GM12874 (cell line): ENCODE data around the gene CST6.

Source experiments
- TF ChIP-seq, protein P1 (sequence below): IDR thresholded peaks from 2 replicates; pipeline ENCODE4 v1.5.1; 2011; ENCODE audit warnings: low read depth, mild to moderate bottlenecking, control low read depth, low read length, moderate library complexity; ENCODE audit not compliant: insufficient read depth

CST6 gene, protein sequence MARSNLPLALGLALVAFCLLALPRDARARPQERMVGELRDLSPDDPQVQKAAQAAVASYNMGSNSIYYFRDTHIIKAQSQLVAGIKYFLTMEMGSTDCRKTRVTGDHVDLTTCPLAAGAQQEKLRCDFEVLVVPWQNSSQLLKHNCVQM

GRCh38 chr11:66011785-66012303 lies at the start of gene CST6:
TSS of gene CST6 (plus strand) at chr11:66012008. CDS start at chr11:66012045, 37 bp downstream.
- TF ChIP-seq, protein P1, sequence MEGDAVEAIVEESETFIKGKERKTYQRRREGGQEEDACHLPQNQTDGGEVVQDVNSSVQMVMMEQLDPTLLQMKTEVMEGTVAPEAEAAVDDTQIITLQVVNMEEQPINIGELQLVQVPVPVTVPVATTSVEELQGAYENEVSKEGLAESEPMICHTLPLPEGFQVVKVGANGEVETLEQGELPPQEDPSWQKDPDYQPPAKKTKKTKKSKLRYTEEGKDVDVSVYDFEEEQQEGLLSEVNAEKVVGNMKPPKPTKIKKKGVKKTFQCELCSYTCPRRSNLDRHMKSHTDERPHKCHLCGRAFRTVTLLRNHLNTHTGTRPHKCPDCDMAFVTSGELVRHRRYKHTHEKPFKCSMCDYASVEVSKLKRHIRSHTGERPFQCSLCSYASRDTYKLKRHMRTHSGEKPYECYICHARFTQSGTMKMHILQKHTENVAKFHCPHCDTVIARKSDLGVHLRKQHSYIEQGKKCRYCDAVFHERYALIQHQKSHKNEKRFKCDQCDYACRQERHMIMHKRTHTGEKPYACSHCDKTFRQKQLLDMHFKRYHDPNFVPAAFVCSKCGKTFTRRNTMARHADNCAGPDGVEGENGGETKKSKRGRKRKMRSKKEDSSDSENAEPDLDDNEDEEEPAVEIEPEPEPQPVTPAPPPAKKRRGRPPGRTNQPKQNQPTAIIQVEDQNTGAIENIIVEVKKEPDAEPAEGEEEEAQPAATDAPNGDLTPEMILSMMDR = no peak

- TF ChIP-seq, protein P1 = no peak
Observed at GRCh38 chr11:65962141-65962564, 49.7 kb upstream of the CST6 start.

DNA sequence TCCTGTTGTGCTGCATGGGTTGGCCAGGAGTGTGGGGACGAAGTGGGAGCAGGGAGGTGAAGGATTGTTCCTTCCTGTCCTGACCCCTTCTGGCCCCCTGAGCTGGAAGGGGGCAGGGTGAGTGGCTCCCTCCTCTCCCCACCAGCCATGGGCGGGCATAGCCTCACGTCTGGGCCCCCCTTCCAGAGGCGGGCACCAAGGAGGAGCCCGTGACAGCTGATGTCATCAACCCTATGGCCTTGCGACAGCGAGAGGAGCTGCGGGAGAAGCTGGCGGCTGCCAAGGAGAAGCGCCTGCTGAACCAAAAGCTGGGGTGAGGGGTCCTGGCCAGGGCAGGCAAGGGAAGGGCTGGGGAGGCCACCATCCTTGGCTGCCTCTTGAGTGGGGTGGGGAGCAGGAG lies 46.9 kb upstream of the CST6 start:
- TF ChIP-seq, protein P1 = no peak

- TF ChIP-seq, protein P1 = no peak
Observed at GRCh38 chr11:65965986-65966762, 45.6 kb upstream of the CST6 start.

DNA sequence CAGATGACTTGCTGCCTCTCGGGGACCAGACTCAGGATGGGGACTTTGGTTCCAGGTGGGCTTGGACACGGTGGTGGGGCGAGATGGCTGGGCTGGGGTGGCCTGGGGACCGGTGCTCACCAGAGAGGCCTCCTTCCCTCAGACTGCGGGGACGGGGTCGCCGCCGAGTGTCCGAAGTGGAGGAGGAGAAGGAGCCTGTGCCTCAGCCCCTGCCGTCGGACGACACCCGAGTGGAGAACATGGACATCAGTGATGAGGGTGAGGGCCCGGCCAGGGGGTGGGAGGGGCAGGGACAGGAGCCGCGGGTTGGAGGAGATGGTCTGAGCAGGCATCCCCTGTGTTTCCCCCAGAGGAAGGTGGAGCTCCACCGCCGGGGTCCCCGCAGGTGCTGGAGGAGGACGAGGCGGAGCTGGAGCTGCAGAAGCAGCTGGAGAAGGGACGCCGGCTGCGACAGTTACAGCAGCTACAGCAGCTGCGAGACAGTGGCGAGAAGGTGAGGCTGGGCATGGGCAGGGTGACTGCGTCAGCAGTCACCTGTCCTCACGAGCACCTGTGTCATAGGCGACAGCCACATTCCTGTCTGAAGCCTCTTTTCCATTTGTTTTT lies 44.4 kb upstream of the CST6 start:
- TF ChIP-seq, protein P1 = no peak

GRCh38 chr11:65968600-65969482 lies 43.0 kb upstream of the CST6 start:
- TF ChIP-seq, protein P1 = no peak

GRCh38 chr11:65972116-65972515 lies 39.7 kb upstream of the CST6 start:
- TF ChIP-seq, protein P1 = no peak
